Activated T-cell treated with anti-CD3 and anti-CD28 coated beads, Interleukin-2, amount 50 U/mL, for 48 hours (primary cell): Measurements from ENCODE around the gene RHOC.

ENCODE experiments used
- DNase-seq, 2 experiments: peaks; one replicate each; pipeline ENCODE4 v3.0.0-alpha.2; 2020

The RHOC gene

GRCh38 chr1:112676543-112676942 is 30.4 kb downstream of the RHOC start:
- no peak for DNase-seq

- no peak for DNase-seq
Observed at GRCh38 chr1:112675728-112676381, 31.1 kb downstream of the RHOC start.

DNA sequence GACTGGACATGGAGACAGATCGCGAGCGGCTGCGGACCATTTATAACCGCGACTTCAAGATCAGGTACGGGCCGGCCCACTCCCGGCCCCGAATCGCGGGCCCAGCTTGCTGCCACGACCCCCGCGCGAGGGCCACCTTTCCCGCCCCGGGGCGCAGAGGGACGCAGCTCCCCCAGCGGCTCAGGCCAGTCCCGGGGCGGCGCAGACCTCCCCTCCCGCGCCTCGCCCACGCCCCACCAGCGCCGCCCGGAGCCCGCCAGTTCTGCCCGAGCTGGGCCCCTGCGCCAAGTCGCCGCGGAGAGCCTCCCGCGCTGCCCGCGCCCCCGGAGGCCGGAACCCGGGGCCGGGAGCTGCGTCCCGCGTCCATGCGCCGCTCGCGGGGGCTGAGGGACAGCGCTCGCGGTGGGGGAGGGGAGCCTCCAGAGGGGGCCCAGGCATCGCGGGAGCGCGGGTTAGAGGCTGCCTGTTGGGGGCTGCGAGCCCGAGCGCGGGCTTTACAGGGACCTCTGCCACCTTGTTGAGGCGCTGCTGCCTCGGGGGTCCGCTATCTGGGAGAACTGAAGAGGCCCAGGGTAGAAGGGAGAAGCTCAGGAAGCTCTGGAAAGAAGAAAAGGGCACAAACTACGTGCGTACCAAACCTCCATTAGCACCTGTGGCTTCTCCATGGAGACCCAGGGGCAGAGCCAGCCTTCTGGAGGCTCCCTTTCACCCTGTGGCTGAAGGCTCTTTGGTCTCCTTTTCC is 31.8 kb downstream of the RHOC start:
- peak; percentile 57 to 70 for DNase-seq

DNA sequence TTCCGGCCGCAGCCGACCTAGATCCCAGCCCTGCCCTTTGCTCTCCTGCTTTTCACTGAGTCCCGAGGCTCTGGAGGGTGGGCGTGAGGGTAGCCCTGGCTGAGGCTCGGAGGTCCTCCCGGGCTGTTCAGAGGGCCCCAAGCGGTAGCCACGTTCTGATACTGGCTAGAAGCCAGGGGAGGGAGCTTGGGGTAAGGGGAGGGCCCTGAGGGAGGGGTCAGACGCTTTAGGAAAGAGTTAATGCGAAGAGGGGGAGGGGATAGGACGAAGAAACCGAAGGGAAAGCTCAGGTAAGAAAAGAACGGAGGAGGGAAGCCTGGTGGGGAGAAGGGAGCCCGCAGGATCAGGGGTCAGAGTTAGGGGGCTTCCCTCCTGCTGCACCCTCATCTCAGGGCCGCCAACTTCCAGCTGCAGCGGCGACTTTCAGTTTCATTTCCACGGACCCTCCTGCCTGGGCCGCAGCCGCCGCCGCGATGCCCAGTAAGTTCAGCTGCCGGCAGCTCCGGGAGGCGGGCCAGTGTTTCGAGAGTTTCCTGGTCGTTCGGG is 32.4 kb downstream of the RHOC start, which contains the start of gene MOV10:
Gene MOV10 (plus strand): TSS at position 220 of the 546 bp plus-strand sequence. CDS start 254 bp downstream, at position 474.
- peak; percentile 76 to 77 for DNase-seq

DNA sequence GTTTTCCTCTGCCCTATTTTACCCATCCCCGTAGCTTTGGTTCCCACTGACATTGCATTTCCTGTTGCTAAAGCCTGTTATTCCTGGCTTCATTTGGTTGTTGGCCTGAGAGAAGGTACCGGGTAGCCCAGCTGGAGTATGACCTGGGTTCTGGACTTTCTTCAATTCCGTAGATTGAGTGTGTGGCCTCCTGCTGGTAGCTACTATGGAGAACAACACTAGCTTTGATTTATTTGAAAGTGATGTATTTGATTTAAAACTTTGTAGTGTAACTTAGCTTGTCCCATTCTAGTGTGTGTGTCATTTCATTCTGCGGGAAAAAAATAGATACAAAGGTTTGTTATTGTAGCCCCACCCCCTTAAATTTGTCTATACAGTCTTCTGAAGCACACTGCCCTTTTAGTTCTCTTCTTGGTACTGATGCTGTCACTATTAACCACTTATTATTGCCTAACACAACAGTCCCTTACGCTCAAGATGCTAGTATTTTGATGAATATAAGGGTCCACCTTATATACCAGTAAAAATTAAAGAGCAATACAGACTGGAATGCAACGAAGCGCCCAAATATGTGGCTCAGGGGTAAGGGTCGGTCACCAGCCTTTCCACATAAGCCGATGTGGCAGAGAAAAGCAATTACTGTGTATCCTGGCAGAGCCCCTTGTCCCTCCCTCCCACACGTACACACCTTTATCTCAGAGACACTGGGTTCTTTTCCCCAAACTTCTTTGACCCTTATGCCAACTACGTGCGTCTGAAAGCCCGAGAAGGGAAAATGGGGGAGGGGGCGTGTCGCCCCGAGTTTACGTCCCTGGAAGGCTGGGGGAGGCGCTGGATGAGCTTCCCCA is 33.1 kb downstream of the RHOC start:
- DNase-seq: no peak

GRCh38 chr1:112672842-112673241 is 34.1 kb downstream of the RHOC start:
- no peak for DNase-seq

- DNase-seq: no peak
Observed at GRCh38 chr1:112672009-112672408, 34.9 kb downstream of the RHOC start.

DNA sequence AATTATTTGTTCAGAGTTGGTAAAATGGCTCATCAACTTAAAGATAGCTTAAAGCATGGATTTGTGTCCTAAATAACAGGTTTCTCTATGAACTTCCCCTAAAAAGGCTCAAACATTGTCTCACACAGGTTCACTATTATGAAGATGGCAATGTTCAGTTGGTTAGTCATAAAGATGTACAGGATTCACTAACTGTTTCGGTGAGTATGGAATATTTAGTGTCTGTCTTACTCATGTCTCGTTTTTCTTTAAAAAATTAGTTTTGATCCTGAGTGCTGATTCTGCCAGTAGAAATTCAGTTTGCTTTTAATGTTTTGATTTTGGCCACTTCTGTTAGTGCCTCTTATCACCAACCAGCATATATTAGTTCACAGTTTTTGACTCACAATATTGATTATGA is 40.0 kb downstream of the RHOC start:
- DNase-seq: no peak

DNA sequence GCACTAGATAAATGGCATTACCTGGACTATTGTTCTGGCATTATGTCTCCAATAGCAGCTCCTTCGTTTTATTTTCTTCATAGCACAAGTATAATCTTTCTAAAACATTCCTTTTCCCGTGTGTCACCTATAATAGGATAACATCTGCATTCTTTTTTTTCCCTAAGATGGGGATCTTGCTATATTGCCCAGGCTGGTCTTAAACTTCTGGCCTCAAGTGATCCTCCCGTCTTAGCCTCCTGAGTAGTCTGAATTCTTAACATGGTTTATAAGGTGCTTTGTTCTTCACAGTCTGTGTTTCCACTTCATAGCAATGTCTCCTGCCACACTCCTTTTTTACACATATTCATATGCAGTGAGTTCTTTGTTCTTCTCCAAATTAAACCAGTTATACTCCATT is 41.1 kb downstream of the RHOC start:
- no peak for DNase-seq

- DNase-seq: no peak
Observed at GRCh38 chr1:112651205-112651604, 55.7 kb downstream of the RHOC start.
